Suprapubic skin (tissue), 4 donors: ENCODE data around the gene CBARP.

Experiments used
- EP300 ChIP-seq: sonication (generic); formaldehyde crosslinking; IDR thresholded peaks from one replicate; pipeline ENCODE4 v1.6.1; 2017; ENCODE audit warnings: antibody characterized with exemption
- POLR2A ChIP-seq, 2 donors: fragments of 450-650 bp; IDR thresholded peaks; one replicate each; pipeline ENCODE4 v1.6.1; 2017; ENCODE audit warnings: antibody characterized with exemption in 2 of 2, mild to moderate bottlenecking in 2 of 2, moderate library complexity in 2 of 2
- POLR2AphosphoS5 ChIP-seq, 3 donors: sonication (generic); formaldehyde crosslinking; IDR thresholded peaks; one replicate each; pipeline ENCODE4 v1.6.1; 2017; ENCODE audit warnings: antibody characterized with exemption in 3 of 3
- TF ChIP-seq, protein P1 (sequence below), 2 donors: fragments of 200-600 bp in 1 of 2; fragments of 450-650 bp in 1 of 2; sonication (generic) in 1 of 2; IDR thresholded peaks; one replicate each; pipeline ENCODE4 v1.5.1; 2016 to 2019; ENCODE audit warnings: antibody characterized with exemption in 2 of 2, mild to moderate bottlenecking in 1 of 2, moderate library complexity in 1 of 2

DNA sequence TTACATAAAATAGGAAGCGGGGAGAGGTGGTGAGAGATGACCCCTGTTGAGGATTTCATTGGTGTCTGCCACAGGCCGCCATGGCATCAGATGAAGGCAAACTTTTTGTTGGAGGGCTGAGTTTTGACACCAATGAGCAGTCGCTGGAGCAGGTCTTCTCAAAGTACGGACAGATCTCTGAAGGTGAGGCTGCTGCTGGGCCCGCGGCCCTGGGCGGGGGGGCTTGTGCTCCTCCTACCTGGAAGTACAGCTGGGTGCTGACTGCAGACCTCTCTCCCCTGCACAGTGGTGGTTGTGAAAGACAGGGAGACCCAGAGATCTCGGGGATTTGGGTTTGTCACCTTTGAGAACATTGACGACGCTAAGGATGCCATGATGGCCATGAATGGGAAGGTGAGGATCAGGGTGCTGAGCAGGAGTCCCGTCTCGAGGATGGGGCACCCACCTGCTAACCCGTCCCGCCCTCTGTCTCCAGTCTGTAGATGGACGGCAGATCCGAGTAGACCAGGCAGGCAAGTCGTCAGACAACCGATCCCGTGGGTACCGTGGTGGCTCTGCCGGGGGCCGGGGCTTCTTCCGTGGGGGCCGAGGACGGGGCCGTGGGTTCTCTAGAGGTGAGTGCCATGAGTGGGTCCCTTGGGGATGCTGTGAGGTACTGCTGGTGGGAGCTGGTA, 33.2 kb upstream of the CBARP start:
- TF ChIP-seq EP300 (no peak), POLR2A (IDR thresholded peaks at IDR 0.05) (no peak), POLR2AphosphoS5 (IDR thresholded peaks at IDR 0.05) (no peak)
- TF ChIP-seq, protein P1, sequence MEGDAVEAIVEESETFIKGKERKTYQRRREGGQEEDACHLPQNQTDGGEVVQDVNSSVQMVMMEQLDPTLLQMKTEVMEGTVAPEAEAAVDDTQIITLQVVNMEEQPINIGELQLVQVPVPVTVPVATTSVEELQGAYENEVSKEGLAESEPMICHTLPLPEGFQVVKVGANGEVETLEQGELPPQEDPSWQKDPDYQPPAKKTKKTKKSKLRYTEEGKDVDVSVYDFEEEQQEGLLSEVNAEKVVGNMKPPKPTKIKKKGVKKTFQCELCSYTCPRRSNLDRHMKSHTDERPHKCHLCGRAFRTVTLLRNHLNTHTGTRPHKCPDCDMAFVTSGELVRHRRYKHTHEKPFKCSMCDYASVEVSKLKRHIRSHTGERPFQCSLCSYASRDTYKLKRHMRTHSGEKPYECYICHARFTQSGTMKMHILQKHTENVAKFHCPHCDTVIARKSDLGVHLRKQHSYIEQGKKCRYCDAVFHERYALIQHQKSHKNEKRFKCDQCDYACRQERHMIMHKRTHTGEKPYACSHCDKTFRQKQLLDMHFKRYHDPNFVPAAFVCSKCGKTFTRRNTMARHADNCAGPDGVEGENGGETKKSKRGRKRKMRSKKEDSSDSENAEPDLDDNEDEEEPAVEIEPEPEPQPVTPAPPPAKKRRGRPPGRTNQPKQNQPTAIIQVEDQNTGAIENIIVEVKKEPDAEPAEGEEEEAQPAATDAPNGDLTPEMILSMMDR (IDR thresholded peaks at IDR 0.05) = no peak
